NCI-H2081 treated with DMSO at 0.1 percent for 48 hours (cell line): ENCODE data around the gene RPTOR.

Source experiments
- DNase-seq: peaks from one replicate; lab custom pipeline; 2025; lab: John Stamatoyannopoulos, UW

The RPTOR gene

GRCh38 chr17:80644536-80644935, 99.9 kb downstream of the RPTOR start:
- no peak for DNase-seq

GRCh38 chr17:80645706-80646325, 101.2 kb downstream of the RPTOR start:
- no peak for DNase-seq

GRCh38 chr17:80646328-80646727, 101.7 kb downstream of the RPTOR start:
- DNase-seq: no peak

- DNase-seq: no peak
These were observed 103.1 kb downstream of the RPTOR start for GRCh38 chr17:80647746-80648145.

GRCh38 chr17:80649200-80649644, 104.6 kb downstream of the RPTOR start:
- DNase-seq: no peak

GRCh38 chr17:80649672-80650330, 105.2 kb downstream of the RPTOR start:
- DNase-seq: no peak

GRCh38 chr17:80650331-80650672, 105.7 kb downstream of the RPTOR start:
- no peak for DNase-seq

- no peak for DNase-seq
These were observed 106.3 kb downstream of the RPTOR start for GRCh38 chr17:80650751-80651518.

DNA sequence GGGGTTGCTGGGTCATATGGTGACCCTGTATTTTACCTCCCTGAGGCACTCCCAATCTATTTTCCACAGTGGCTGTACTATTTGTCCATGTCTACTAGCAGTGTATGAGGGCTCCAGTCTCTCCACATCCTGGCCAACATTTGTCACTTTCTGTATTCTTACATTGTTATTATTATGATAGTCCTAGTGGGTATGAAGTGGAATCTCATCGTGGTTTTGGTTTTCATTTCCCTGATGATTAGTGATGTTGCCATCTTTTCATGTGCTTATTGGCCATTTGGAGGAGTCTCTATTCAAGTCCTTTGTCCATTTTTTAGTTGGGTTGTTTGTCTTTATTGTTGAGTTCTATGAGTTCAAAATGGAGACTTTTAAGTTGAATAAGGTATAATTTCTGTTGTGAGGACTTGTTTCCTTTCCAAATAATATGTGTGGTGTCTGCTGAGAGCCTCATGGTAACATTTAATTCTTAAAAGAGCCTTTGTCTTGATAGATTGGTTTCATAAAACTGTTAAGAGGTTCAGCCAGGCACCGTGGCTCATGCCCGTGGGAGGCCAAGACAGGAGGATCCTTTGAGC, 108.2 kb downstream of the RPTOR start:
- no peak for DNase-seq

- DNase-seq: no peak
These were observed 109.2 kb downstream of the RPTOR start for GRCh38 chr17:80653856-80654255.

DNA sequence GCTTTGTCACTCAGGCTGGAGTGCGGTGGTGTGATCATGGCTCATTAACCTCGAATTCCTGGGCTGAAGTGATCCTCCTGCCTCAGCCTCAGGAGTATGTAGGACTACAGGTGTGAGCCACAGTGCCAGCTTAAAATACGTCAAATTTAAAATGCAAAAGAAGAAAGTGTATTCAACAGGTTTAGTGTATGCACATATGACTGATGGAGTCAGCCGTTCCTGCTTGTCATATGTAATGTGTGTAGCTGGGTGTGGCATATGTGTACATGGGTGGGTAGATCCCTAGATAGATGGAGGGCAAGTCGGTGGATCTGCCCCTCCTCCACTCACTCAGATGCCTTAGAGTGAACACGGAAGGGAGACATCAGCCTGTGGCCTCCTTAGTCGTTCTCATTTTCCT, 111.0 kb downstream of the RPTOR start:
- no peak for DNase-seq

DNA sequence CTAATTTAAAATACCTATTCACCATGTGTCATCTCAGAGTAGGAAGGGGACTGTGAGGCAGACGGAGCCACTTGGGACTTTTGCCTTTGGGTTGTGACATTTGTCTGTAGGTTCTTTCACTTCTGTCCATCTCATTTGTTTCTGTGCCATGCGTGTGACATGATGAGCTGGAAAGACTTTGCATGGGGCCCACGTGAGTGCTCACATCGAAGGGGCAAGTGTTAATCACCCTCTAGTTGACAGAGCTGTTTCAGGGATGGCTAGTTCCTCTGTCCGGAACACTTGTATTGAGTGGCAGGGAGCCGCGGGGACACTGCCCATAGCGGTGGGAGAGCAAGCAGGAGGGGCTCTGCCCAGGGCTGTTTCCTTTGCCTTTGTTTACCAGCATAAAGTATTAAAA, 112.0 kb downstream of the RPTOR start:
- no peak for DNase-seq

- DNase-seq: no peak
These were observed 112.9 kb downstream of the RPTOR start for GRCh38 chr17:80657561-80657960.

DNA sequence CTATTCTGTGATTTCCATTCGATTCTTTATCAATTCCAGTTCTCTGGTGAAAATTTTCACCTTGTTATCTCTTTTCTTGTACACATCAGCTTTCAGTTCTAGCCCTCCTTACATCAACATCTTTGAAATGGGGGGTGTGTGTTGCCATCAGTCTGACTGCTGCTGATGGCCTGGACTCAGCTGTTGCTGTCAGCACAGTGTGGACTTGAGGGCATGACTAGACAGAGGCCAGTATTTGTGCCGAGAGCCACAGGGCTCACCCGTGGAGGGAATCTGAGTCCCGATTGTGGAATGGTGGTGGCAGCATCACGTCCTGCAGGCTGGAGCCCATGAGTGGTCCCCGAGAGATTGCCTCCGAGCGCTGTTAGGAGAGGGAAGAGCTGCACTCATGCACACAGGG, 114.2 kb downstream of the RPTOR start:
- DNase-seq: no peak

- no peak for DNase-seq
These were observed 115.0 kb downstream of the RPTOR start for GRCh38 chr17:80659651-80660050.

GRCh38 chr17:80660527-80661198, 116.0 kb downstream of the RPTOR start:
- DNase-seq: no peak

DNA sequence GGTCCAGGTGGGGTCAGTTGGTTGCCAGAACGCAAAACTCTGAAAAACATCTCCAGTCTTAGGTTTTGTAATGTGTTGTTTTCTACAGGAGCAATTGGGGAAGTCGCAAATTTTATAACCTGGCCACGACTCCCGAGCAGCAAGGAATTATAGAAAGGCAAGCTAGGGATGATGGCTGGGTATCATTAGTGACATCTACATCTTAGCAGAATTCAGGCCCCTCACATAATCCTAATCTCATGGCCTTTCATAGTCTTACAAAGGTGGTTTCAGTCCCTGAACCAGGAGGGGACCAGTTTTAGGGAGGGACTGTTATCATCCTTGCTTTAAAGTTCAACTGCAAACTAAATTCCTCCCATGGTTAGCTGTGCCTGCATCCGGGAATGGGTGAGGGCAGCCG, 117.9 kb downstream of the RPTOR start:
- DNase-seq: no peak

DNA sequence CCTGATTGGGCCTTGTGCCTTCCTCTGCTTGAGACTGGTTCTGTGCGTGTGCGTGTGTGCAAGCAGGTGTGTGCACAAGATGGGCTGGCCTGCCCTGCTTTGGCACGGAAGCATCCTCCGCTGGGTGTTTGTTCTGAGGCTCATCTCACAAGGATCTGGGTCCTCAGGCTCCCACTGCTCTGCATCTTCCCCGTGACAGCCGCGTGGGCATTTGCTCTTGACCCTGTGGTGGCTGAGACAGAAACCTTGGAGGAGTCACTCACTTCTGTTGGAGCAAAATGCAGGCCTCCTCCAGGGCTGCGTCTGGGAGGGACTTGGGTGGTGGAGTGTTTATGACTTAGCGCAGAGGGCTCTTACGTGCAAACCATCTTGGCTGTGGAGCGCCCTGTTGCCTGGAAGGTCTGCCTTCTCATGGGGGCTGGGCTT, 119.2 kb downstream of the RPTOR start:
- no peak for DNase-seq

GRCh38 chr17:80664217-80664790, 119.7 kb downstream of the RPTOR start:
- DNase-seq: no peak

GRCh38 chr17:80665792-80666191, 121.2 kb downstream of the RPTOR start:
- no peak for DNase-seq

DNA sequence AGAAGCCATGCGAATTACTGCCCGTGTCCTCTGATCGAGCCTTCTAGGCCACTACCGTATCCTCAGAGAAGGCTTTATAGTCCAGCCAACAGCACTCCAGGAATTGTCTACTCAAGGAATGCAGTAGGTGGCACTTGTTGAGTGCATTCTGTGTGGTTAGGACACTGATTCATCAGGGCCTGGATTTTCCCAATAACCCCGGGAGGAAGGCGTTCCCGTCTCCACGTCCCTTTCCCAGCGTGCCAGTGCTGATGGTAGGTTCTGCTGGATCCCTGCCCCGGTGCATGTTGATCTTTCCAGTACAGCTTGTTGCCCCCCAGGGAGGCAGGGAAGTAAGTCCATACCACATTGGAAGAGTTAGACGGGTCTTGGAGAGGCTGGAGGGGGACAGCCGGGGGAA, 122.2 kb downstream of the RPTOR start:
- no peak for DNase-seq
